ENCODE results near the gene DOCK2. TPM values are rescaled to one million over a fixed set of nuclear protein-coding genes. Genes with fewer than 3 reads are reported as not detected.

DOCK2 gene
- total RNA-seq, 2 experiments from 2014 or later, result 161 to 205 TPM

DNA sequence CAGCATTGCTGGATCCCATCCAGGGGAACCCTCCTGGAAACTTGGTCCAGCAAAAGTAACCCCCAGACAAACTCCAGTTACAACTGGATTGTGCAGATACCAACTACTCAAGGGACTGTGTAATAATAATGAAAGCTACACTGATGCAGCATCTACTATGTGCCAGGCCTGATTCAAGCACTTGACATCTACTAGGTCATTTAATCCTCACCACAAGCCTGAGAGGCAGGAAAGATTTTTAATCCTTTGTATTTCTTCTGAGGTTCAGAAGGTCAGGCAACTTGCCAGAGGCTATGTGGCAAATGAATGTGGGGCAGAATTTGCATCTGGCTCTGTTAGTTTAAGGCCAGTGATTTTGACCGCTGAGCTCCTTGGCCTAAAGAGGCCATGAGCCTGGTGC lies 439.1 kb downstream of the DOCK2 start:
- intact Hi-C loops (cut with micrococcal nuclease; ENCODE audit: unreplicated experiment), result no loop called here
- Histone ChIP-seq H3K79me2 (ENCODE audit: insufficient read depth, low read depth, low read length) (no peaks in the 10 kb centered on the region), H3K4me2 (ENCODE audit: low read length) (no peak overlapping the region), H4K20me1 (ENCODE audit: insufficient read depth, low read length) (no peaks in the 10 kb centered on the region), H2AFZ (ENCODE audit: low read length) (no peak overlapping the region), H3K9me2 (ENCODE audit: insufficient read depth, low read length) (no peaks in the 10 kb centered on the region), H3K27ac (ENCODE audit: low read depth, low read length, poor library complexity, severe bottlenecking) (no peak overlapping the region), H3K4me1 (ENCODE audit: insufficient read depth, low read length, poor library complexity, severe bottlenecking) (no peaks in the 10 kb centered on the region), H3K36me3 (ENCODE audit: insufficient read depth, low read length) (peaks cover 86% of the 10 kb centered on the region), H3K4me3 (ENCODE audit: low read depth, low read length, poor library complexity, severe bottlenecking) (no peak overlapping the region), H3K9me3 (ENCODE audit: low read length) (no peaks in the 10 kb centered on the region)
- TF ChIP-seq, protein P1, sequence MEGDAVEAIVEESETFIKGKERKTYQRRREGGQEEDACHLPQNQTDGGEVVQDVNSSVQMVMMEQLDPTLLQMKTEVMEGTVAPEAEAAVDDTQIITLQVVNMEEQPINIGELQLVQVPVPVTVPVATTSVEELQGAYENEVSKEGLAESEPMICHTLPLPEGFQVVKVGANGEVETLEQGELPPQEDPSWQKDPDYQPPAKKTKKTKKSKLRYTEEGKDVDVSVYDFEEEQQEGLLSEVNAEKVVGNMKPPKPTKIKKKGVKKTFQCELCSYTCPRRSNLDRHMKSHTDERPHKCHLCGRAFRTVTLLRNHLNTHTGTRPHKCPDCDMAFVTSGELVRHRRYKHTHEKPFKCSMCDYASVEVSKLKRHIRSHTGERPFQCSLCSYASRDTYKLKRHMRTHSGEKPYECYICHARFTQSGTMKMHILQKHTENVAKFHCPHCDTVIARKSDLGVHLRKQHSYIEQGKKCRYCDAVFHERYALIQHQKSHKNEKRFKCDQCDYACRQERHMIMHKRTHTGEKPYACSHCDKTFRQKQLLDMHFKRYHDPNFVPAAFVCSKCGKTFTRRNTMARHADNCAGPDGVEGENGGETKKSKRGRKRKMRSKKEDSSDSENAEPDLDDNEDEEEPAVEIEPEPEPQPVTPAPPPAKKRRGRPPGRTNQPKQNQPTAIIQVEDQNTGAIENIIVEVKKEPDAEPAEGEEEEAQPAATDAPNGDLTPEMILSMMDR (conservative IDR thresholded peaks at IDR 0.05; ENCODE audit: low read length), result no peak
- no peak for TF ChIP-seq EZH2phosphoT487 (IDR thresholded peaks at IDR 0.05; ENCODE audit: borderline replicate concordance, low read depth, low read length)
- ChIA-PET POLR2A (no interaction called here), CTCF (ENCODE audit: unreplicated experiment) (no interaction called here)
- DNase-seq (ENCODE audit: low spot score), result no peak
- no TSS peak for BruUV-seq (replicated peaks)

DNA sequence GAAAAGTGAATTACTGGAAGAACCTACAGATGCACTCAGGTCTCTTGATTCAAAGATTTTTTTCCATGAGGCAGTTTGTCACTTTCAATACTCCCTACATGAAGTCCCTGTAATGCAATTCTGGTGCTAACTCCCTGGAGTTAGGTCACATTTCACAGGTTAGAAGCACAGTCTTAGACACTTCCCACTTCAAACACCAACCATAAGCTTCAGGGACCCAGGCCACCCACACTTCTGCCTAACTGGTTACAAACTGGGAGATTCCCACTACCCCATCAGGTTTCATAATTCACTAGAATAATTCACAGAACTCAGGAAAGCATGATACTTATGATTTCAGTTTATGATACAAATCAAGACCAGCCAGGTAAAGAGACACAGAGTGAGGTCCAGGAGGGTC lies 439.7 kb downstream of the DOCK2 start:
- POLR2A ChIA-PET, result no interaction called here
- intact Hi-C loops (cut with micrococcal nuclease; ENCODE audit: unreplicated experiment), result no loop called here
- no peak overlapping the region for H3K4me3 ChIP-seq (ENCODE audit: low read depth, low read length, poor library complexity, severe bottlenecking)
- H3K27ac ChIP-seq (ENCODE audit: low read depth, low read length, poor library complexity, severe bottlenecking), result no peak overlapping the region
- H4K20me1 ChIP-seq (ENCODE audit: insufficient read depth, low read length), result no peaks in the 10 kb centered on the region
- no peak overlapping the region for H2AFZ ChIP-seq (ENCODE audit: low read length)
- no peaks in the 10 kb centered on the region for H3K79me2 ChIP-seq (ENCODE audit: insufficient read depth, low read depth, low read length)
- BruUV-seq (replicated peaks), result no TSS peak
- H3K9me3 ChIP-seq (ENCODE audit: low read length), result no peaks in the 10 kb centered on the region
- CTCF ChIA-PET (ENCODE audit: unreplicated experiment), result no interaction called here
- no peak for TF ChIP-seq EZH2phosphoT487 (IDR thresholded peaks at IDR 0.05; ENCODE audit: borderline replicate concordance, low read depth, low read length)
- TF ChIP-seq, protein P1 (conservative IDR thresholded peaks at IDR 0.05; ENCODE audit: low read length), result no peak
- no peak overlapping the region for H3K4me2 ChIP-seq (ENCODE audit: low read length)
- H3K9me2 ChIP-seq (ENCODE audit: insufficient read depth, low read length), result no peaks in the 10 kb centered on the region
- no peaks in the 10 kb centered on the region for H3K4me1 ChIP-seq (ENCODE audit: insufficient read depth, low read length, poor library complexity, severe bottlenecking)
- H3K36me3 ChIP-seq (ENCODE audit: insufficient read depth, low read length), result peaks cover 86% of the 10 kb centered on the region
- DNase-seq (ENCODE audit: low spot score), result no peak

DNA sequence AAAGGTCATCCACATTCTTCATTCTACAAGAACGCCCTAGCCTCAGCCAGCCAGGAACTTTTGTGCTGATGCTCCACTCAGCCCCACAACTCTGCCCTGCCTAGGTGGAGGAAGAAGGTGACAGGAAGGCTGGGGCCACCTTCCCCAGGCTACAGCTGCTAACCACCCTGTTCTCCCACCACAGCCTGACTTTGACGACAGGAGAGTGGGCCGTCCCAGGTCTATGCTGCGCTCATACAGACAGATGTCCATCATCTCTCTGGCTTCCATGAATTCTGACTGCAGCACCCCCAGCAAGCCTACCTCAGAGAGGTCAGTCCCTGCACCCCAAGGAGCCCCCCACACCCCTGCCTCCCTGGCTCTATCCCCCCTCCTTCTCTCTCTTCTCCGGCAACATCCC lies 440.5 kb downstream of the DOCK2 start:
- no peak for DNase-seq (ENCODE audit: low spot score)
- Histone ChIP-seq H3K27ac (ENCODE audit: low read depth, low read length, poor library complexity, severe bottlenecking) (no peak overlapping the region), H3K4me3 (ENCODE audit: low read depth, low read length, poor library complexity, severe bottlenecking) (no peak overlapping the region), H4K20me1 (ENCODE audit: insufficient read depth, low read length) (no peaks in the 10 kb centered on the region), H3K9me2 (ENCODE audit: insufficient read depth, low read length) (no peaks in the 10 kb centered on the region), H3K9me3 (ENCODE audit: low read length) (no peaks in the 10 kb centered on the region), H3K36me3 (ENCODE audit: insufficient read depth, low read length) (peaks cover 86% of the 10 kb centered on the region), H3K79me2 (ENCODE audit: insufficient read depth, low read depth, low read length) (no peaks in the 10 kb centered on the region), H3K4me2 (ENCODE audit: low read length) (no peak overlapping the region), H2AFZ (ENCODE audit: low read length) (no peak overlapping the region), H3K4me1 (ENCODE audit: insufficient read depth, low read length, poor library complexity, severe bottlenecking) (no peaks in the 10 kb centered on the region)
- ChIA-PET CTCF (ENCODE audit: unreplicated experiment) (interaction anchor here (0.9 kb wide), 1 partner anchor 14 kb away, joined by 3 read pairs; no protein-coding TSS in a partner anchor), POLR2A (no interaction called here)
- intact Hi-C loops (cut with micrococcal nuclease; ENCODE audit: unreplicated experiment), result no loop called here
- TF ChIP-seq EZH2phosphoT487 (IDR thresholded peaks at IDR 0.05; ENCODE audit: borderline replicate concordance, low read depth, low read length), result no peak
- TF ChIP-seq, protein P1 (conservative IDR thresholded peaks at IDR 0.05; ENCODE audit: low read length), result no peak
- BruUV-seq (replicated peaks), result no TSS peak

All from OCI-LY7 (cell line).